Measurements from ENCODE around the gene FES.

The FES gene

DNA sequence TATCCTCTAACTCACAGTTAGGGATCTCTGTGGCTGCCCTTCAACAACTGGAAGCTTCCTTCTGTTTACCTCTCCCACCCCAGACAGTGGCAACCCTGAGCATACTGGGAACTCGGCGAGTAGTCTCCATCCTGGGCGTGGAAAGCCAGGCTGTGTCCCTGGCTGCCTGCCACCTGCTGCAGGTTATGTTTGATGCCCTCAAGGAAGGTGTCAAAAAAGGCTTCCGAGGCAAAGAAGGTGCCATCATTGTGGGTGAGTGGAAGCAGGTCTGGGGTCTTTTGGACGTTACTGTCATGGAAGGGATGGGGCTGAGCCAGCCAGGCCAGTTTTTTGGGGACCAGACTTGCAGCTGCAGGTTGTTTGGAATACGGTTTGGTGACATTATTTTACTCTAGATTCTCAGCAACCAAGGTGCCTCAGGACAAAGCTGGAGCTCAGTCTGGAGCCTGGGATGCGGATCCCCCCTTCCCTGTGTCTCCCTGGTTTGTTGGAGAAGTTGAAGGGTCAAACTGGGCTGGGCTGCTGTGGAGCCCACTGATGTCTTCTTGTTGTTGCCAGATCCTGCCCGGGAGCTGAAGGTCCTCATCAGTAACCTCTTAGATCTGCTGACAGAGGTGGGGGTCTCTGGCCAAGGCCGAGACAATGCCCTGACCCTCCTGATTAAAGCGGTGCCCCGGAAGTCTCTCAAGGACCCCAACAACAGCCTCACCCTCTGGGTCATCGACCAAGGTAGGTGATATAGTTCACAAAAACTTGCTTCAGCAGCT lies 58.2 kb downstream of the FES start:
- no peak for DNase-seq (ENCODE audit: insufficient read length)
- no peak for TF ChIP-seq TAF1 (IDR thresholded peaks at IDR 0.05; ENCODE audit: borderline replicate concordance, low read depth, low read length)
- no peak for FAIRE-seq

DNA sequence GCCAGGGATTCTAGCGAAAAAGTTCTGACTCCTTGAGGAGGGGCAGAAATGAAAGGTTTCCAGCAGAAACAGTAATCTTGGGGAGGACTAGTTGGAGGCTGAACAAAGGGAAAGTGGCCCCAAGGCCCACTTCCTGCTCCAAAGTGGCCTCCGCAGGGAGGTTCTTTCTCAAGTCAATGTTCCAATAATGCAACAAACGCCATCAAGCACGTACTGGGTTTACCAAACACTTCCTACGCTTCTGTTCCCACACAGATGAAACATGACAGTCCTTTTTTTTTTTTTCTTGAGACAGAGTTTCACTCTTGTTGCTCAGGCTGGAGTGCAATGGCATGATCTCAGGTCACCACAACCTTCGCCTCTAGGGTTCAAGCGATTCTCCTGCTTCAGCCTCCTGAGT lies 60.8 kb downstream of the FES start:
- TF ChIP-seq TAF1 (IDR thresholded peaks at IDR 0.05; ENCODE audit: borderline replicate concordance, low read depth, low read length): no peak
- no peak for TF ChIP-seq POLR2AphosphoS5 (IDR thresholded peaks at IDR 0.05; ENCODE audit: low read depth, low read length)
- TF ChIP-seq POLR2A (IDR thresholded peaks at IDR 0.05; ENCODE audit: low read depth, low read length): no peak
- FAIRE-seq: no peak
- DNase-seq (ENCODE audit: insufficient read length): no peak
